ENCODE measurements around the gene CACNA1D. TPM values are rescaled to one million over a fixed set of nuclear protein-coding genes. Genes with fewer than 3 reads are reported as not detected.
"Not testable (repeated sequence)": the region's sequence is repeated elsewhere in the genome, so short reads cannot be mapped to it uniquely, and the experiment has no call there.

CACNA1D gene
- total RNA-seq, 4 donors from 2014 or later: 0.75 to 2.5 (median 1.2) TPM

DNA sequence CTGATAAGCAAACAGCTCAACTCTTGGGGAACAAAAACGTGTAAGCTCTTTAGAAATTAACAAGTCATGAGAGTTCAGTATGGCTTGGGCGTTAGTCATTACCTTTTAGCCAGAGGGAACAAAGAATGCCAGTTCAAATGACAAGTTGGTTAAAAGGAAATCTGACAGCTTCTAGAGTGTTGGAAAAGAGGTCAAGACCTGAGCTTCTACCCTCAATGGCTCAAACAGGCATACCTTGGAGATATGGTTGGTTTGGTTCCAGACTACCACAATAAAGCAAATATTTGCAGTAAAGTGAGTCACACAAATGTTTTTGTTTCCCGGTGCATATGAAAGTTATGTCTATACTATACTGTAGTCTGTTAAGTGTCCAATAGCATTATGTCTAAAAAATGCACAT lies 136.1 kb downstream of the CACNA1D start:
- no peak overlapping the region for H3K27ac ChIP-seq (replicated peaks in 1 of 4)
- no peaks in the 10 kb centered on the region for H3K4me1 ChIP-seq
- 72% methylated on average over 3 of the region's 3 CpGs for WGBS
- H3K36me3 ChIP-seq: no peaks in the 10 kb centered on the region
- TF ChIP-seq POLR2AphosphoS5 (IDR thresholded peaks at IDR 0.05): no peak
- no peak for TF ChIP-seq CTCF (IDR thresholded peaks at IDR 0.05)
- no peak for TF ChIP-seq EP300 (IDR thresholded peaks at IDR 0.05)
- DNase-seq (ENCODE audit: extremely low spot score): peak; percentile 60
- intact Hi-C loops (cut with DNase I): no loop called here
- H3K4me3 ChIP-seq: no peak overlapping the region
- H3K9me3 ChIP-seq: peaks cover 0 to 9% (median 0%) of the 10 kb centered on the region in 4 donors
- H3K27me3 ChIP-seq: no peaks in the 10 kb centered on the region

- Histone ChIP-seq H3K9me3 (peaks cover 0 to 9% (median 0%) of the 10 kb centered on the region in 4 donors), H3K27ac (replicated peaks in 1 of 4) (no peak overlapping the region), H3K4me3 (no peak overlapping the region), H3K4me1 (no peaks in the 10 kb centered on the region), H3K27me3 (no peaks in the 10 kb centered on the region), H3K36me3 (no peaks in the 10 kb centered on the region)
- 93% methylated on average over 9 of the region's 9 CpGs for WGBS
- peak; percentile 39 for DNase-seq (ENCODE audit: extremely low spot score)
- TF ChIP-seq CTCF (IDR thresholded peaks at IDR 0.05) (no peak), POLR2A (IDR thresholded peaks at IDR 0.05; ENCODE audit: low read depth) (no peak), EP300 (IDR thresholded peaks at IDR 0.05) (no peak), POLR2AphosphoS5 (IDR thresholded peaks at IDR 0.05) (no peak)
- intact Hi-C loops (cut with DNase I): no loop called here
Observed at GRCh38 chr3:53633197-53633787, 138.9 kb downstream of the CACNA1D start.

DNA sequence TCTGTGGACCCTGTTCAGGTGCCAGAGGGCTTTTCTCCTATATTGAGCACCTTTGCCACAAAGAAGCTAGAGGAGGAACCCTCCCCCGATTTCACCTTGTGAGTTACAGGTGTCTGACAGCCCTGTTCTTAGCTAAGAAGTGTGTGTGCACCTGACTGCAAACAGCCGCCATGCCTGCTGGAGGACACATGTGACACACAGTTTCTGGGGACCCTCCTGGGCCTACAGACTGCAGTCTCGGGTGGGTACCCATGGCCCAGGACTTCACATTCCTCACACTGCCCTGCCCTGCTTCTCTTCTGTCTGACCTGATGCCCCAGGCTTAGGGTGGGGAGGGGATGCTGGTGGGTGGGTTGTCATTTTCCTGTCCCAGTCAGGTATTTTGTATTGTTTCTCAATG lies 140.6 kb downstream of the CACNA1D start:
- Histone ChIP-seq H3K27me3 (no peaks in the 10 kb centered on the region), H3K27ac (replicated peaks in 1 of 4) (no peak overlapping the region), H3K9me3 (peaks cover 0 to 9% (median 0%) of the 10 kb centered on the region in 4 donors), H3K4me1 (no peaks in the 10 kb centered on the region), H3K36me3 (no peaks in the 10 kb centered on the region), H3K4me3 (no peak overlapping the region)
- intact Hi-C loops (cut with DNase I): no loop called here
- peak; percentile 86 for DNase-seq (ENCODE audit: extremely low spot score)
- no peak for TF ChIP-seq CTCF (IDR thresholded peaks at IDR 0.05)
- TF ChIP-seq EP300 (IDR thresholded peaks at IDR 0.05): no peak
- TF ChIP-seq POLR2AphosphoS5 (IDR thresholded peaks at IDR 0.05): no peak
- TF ChIP-seq POLR2A (IDR thresholded peaks at IDR 0.05; ENCODE audit: low read depth): no peak
- WGBS: no CpG with 5 or more reads among the region's 3 CpGs

GRCh38 chr3:53638806-53639205 lies 144.4 kb downstream of the CACNA1D start:
- intact Hi-C loops (cut with DNase I); H3K4me3 ChIP-seq: not testable (repeated sequence)
- 94% methylated on average over 3 of the region's 4 CpGs for WGBS

GRCh38 chr3:53641397-53641796 lies 147.0 kb downstream of the CACNA1D start:
- no peaks in the 10 kb centered on the region for H3K9me3 ChIP-seq
- intact Hi-C loops (cut with DNase I): no loop called here
- H3K27ac ChIP-seq (replicated peaks in 1 of 4): no peak overlapping the region
- H3K4me3 ChIP-seq: no peak overlapping the region
- no peaks in the 10 kb centered on the region for H3K4me1 ChIP-seq
- TF ChIP-seq POLR2AphosphoS5 (IDR thresholded peaks at IDR 0.05) (no peak), EP300 (IDR thresholded peaks at IDR 0.05) (no peak), POLR2A (IDR thresholded peaks at IDR 0.05; ENCODE audit: low read depth) (no peak), CTCF (IDR thresholded peaks at IDR 0.05) (no peak)
- no peaks in the 10 kb centered on the region for H3K27me3 ChIP-seq
- WGBS: 90% methylated on average over 5 of the region's 5 CpGs
- H3K36me3 ChIP-seq: no peaks in the 10 kb centered on the region
- DNase-seq (ENCODE audit: extremely low spot score): peak; percentile 68

More at GRCh38 chr3:53638806-53639205, 144.4 kb downstream of the CACNA1D start:
- not testable (repeated sequence) for H3K9me3 ChIP-seq; H3K27me3 ChIP-seq; H3K36me3 ChIP-seq; H3K27ac ChIP-seq (replicated peaks in 1 of 4); DNase-seq (ENCODE audit: extremely low spot score); H3K4me1 ChIP-seq

Data from esophagus muscularis mucosa (tissue), 4 donors.